Left cardiac atrium (tissue), 2 donors: ENCODE results near the gene ARHGEF18. TPM values are rescaled to one million over a fixed set of nuclear protein-coding genes. Genes with fewer than 3 reads are reported as not detected.

ENCODE experiments used
- total RNA-seq, 2 donors: library from RNA; stranded (reverse); fragmentation: NEBNext Ultra II Directional; extraction: Animal tissue kit (Norgen Biotek cat#: 25700); gene quantifications; one replicate each; pipeline ENCODE4 v1.2.1, GENCODE V29; 2021
- donor health status: DM: no; HTN: yes; CAD: no; lungs with severe emphysema.
- donor health status: DM: yes; HTN: yes; CAD: no.

The ARHGEF18 gene
- total RNA-seq, 2 donors from 2014 or later, result 9.9 to 11.7 TPM

Other genes starting within 250 kb of the ARHGEF18 start
- gene INSR, start 54.5 kb upstream of the ARHGEF18 start, total RNA-seq, result 10 to 100 TPM; 44.6 to 52.9 TPM
- gene PEX11G, start 140.1 kb downstream of the ARHGEF18 start, total RNA-seq, result 1 to 10 TPM; 1.2 to 2.0 TPM
- gene ZNF358, start 167.2 kb downstream of the ARHGEF18 start, total RNA-seq, result 10 to 100 TPM; 75.3 to 82.4 TPM
- 10 to 100 TPM; 21.2 to 25.0 TPM for gene MCOLN1, start 173.7 kb downstream of the ARHGEF18 start, total RNA-seq
- 10 to 100 TPM; 59.2 to 61.7 TPM for gene PNPLA6, start 186.8 kb downstream of the ARHGEF18 start, total RNA-seq
- 1 to 10 TPM in 1 of 2 donors, under 1 TPM in 1; 0.73 to 2.0 TPM for gene CAMSAP3, start 246.9 kb downstream of the ARHGEF18 start, total RNA-seq